Eye (tissue), 1 donor: Measurements from ENCODE around the gene VPS9D1.

ENCODE experiments used
- DNase-seq: peaks from one replicate; pipeline ENCODE4 v3.0.0-alpha.2; 2015

The VPS9D1 gene

DNA sequence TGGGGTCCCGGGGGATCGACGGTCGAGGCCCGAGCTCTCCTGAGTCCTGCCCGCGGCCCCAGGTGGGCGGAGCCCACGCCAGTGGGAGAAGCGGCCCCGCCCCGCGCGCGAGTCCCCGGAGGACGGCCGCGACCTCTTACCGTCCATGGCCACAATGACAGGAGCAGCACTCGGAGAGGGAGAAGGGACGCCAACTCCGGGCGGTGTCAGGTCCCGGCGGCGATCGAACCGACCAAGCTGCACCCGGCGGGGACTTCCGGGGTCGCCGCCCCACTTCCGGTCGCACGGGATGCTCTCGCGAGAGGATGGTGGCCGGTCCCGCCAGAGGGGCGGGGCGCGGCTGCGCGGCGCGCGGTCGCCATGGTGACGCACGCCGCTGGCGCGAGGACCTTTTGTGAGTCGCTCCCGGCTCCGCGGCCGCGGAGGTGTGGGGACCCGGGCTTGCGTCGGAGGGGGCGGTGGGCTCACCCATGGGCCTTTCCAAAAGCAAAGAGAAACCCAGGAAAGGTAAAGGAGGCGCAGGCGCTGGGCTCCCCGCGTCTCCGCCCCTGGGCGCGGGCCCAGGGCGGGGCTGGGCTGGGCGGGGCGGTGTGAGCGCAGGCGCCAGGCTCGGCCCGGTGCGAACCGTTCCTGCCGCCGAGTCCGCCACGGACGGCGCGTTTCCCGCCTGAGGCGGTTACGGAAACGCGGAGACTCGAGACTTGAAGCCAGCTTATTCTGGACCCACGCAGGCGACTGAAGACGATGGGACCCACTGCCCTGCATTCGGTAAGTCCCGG, 63.1 kb downstream of the VPS9D1 start, which contains the start of the genes CHMP1A and SPATA33:
Gene CHMP1A (minus strand): TSS at position 267 of the 779 bp plus-strand sequence. CDS start 120 bp downstream, at position 147.
Gene SPATA33 (plus strand): TSS at position 395 of the 779 bp plus-strand sequence. CDS start 76 bp downstream, at position 471.
- DNase-seq: peak; percentile 96
